HCT116 (cell line): ENCODE results near the gene SLC5A4.

Source experiments
- CEBPB ChIP-seq: IDR thresholded peaks from 2 replicates; pipeline ENCODE4 v1.6.1; 2012; ENCODE audit warnings: low read depth
- EZH2phosphoT487 ChIP-seq: fragments of 200-600 bp; IDR thresholded peaks from 2 replicates; pipeline ENCODE4 v1.6.1; 2018; ENCODE audit warnings: antibody characterized with exemption, borderline replicate concordance
- MAX ChIP-seq: IDR thresholded peaks from 2 replicates; pipeline ENCODE4 v1.6.1; 2012
- POLR2A ChIP-seq: IDR thresholded peaks from 2 replicates; pipeline ENCODE4 v1.7.0; 2011; ENCODE audit warnings: borderline replicate concordance; ENCODE audit not compliant: insufficient read depth, insufficient read length; ENCODE audit errors: extremely low read depth
- POLR2AphosphoS5 ChIP-seq: IDR thresholded peaks from 2 replicates; pipeline ENCODE4 v1.6.1; 2011; ENCODE audit warnings: mild to moderate bottlenecking, low read depth, low read length, moderate library complexity
- RAD21 ChIP-seq: IDR thresholded peaks from 2 replicates; pipeline ENCODE4 v1.6.1; 2012; ENCODE audit warnings: low read depth, mild to moderate bottlenecking
- SIN3A ChIP-seq: IDR thresholded peaks from 2 replicates; pipeline ENCODE4 v1.6.1; 2012; ENCODE audit warnings: low read depth
- SRF ChIP-seq: IDR thresholded peaks from 2 replicates; pipeline ENCODE4 v1.6.1; 2012; ENCODE audit warnings: low read depth
- ZNF274 ChIP-seq: fragments of 200-500 bp; sonication (Bioruptor generic); IDR thresholded peaks from 2 replicates; pipeline ENCODE4 v1.6.1; 2014; ENCODE audit warnings: mild to moderate bottlenecking, low read depth, low read length, inconsistent platforms
- TF ChIP-seq, protein P1 (sequence below), 3 experiments: fragments of 200-600 bp in 1 of 3; sonication (generic) in 1 of 3; IDR thresholded peaks in 2 of 3; conservative IDR thresholded peaks in 1 of 3; 2 replicates each; pipeline ENCODE4 v1.5.1; 2012 to 2017; ENCODE audit warnings: low read depth in 2 of 3, low read length in 2 of 3, antibody characterized with exemption in 1 of 3, borderline replicate concordance in 1 of 3, control low read depth in 1 of 3, mild to moderate bottlenecking in 1 of 3, mixed read lengths in 1 of 3, mixed run types in 1 of 3, moderate library complexity in 1 of 3; ENCODE audit not compliant: insufficient read depth in 1 of 3

DNA sequence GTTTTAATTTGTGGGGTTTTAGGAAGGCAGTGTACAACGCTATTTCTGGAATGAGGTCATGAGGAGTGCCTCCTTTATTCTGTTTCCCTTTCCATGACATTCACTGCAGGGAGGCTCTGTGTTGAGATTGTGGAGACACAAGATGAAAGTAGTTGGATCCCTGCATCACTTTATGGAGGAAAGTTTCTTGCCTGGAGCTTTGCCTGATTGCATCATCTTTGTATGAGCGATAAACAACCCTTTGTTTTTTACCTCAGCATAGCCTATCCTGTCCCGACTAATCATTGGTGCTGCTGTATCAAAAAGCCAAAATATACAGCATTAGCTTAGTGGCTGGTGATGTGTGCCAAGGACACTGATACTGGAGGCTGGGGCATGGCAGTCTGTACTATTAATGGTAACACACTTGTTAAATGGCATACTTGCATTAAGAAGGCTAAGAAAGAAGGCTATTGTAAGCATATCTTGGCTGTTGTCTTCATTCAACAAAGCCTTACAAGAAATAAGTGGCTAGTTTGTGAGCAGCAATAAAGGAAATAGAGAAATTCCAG is 31.2 kb upstream of the SLC5A4 start:
- TF ChIP-seq POLR2A (no peak), SRF (no peak), EZH2phosphoT487 (no peak), ZNF274 (no peak), RAD21 (no peak), SIN3A (no peak), MAX (no peak), POLR2AphosphoS5 (no peak), CEBPB (no peak)
- TF ChIP-seq, protein P1, sequence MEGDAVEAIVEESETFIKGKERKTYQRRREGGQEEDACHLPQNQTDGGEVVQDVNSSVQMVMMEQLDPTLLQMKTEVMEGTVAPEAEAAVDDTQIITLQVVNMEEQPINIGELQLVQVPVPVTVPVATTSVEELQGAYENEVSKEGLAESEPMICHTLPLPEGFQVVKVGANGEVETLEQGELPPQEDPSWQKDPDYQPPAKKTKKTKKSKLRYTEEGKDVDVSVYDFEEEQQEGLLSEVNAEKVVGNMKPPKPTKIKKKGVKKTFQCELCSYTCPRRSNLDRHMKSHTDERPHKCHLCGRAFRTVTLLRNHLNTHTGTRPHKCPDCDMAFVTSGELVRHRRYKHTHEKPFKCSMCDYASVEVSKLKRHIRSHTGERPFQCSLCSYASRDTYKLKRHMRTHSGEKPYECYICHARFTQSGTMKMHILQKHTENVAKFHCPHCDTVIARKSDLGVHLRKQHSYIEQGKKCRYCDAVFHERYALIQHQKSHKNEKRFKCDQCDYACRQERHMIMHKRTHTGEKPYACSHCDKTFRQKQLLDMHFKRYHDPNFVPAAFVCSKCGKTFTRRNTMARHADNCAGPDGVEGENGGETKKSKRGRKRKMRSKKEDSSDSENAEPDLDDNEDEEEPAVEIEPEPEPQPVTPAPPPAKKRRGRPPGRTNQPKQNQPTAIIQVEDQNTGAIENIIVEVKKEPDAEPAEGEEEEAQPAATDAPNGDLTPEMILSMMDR (IDR thresholded peaks at IDR 0.05 in 2 of 3, conservative IDR thresholded peaks at IDR 0.05 in 1 of 3; ENCODE audit: borderline replicate concordance in 1 of 3, insufficient read depth in 1 of 3, low read depth in 2 of 3, low read length in 2 of 3) = no peak
